ENCODE results near the gene FAT2. TPM values are rescaled to one million over a fixed set of nuclear protein-coding genes. Genes with fewer than 3 reads are reported as not detected.

The FAT2 gene
- not detected in 2 replicates for total RNA-seq

GRCh38 chr5:151591144-151591819, at the start of gene FAT2:
FAT2 (minus strand) TSS chr5:151591331; CDS start chr5:151568931, 22,400 bp downstream.

Other genes with a start within 250 kb of the FAT2 start
- gene SLC36A2, start 243.8 kb downstream of the FAT2 start, total RNA-seq, result not detected in 2 replicates
- gene SLC36A1, start 143.7 kb downstream of the FAT2 start, total RNA-seq, result 3.0 and 5.9 TPM in 2 replicates
- gene SPARC, start 95.6 kb upstream of the FAT2 start, total RNA-seq, result 644 and 678 TPM in 2 replicates
- gene ATOX1, start 167.3 kb upstream of the FAT2 start, total RNA-seq, result 157 and 179 TPM in 2 replicates
- gene G3BP1, start 180.6 kb upstream of the FAT2 start, total RNA-seq, result 103 and 117 TPM in 2 replicates